Right atrium auricular region (tissue), 2 donors: ENCODE data around the gene MAGEF1. TPM values are rescaled to one million over a fixed set of nuclear protein-coding genes. Genes with fewer than 3 reads are reported as not detected.

Experiments used
- DNase-seq: peaks from one replicate; pipeline ENCODE4 v3.0.0-alpha.2; 2019; ENCODE audit warnings: low spot score
- H3K27ac ChIP-seq, 2 donors: fragments of 200-600 bp; sonication (generic); 1 replicate in 1 of 2; 2 replicates in 1 of 2; pipeline ENCODE4 v1.5.1; 2016 to 2019
- H3K27me3 ChIP-seq, 2 donors: fragments of 200-600 bp; sonication (generic); one replicate each; pipeline versions ENCODE4 v1.5.1 to v1.6.0; 2017 to 2019
- H3K36me3 ChIP-seq: fragments of 200-600 bp; sonication (generic); one replicate; pipeline ENCODE4 v1.5.1; 2016
- H3K4me1 ChIP-seq, 2 donors: fragments of 200-600 bp; sonication (generic); one replicate each; pipeline versions ENCODE4 v1.5.1 to v1.6.0; 2017 to 2019
- H3K4me3 ChIP-seq, 2 donors: fragments of 200-600 bp; sonication (generic); 1 replicate in 1 of 2; 2 replicates in 1 of 2; pipeline ENCODE4 v1.5.1; 2017 to 2019; ENCODE audit warnings: mild to moderate bottlenecking in 1 of 2, moderate library complexity in 1 of 2
- H3K9me3 ChIP-seq, 2 donors: fragments of 200-600 bp; sonication (generic); one replicate each; pipeline ENCODE4 v1.5.1; 2019
- total RNA-seq, 2 donors: library from RNA; depleted of rRNA; stranded (reverse); fragments of >200 nt; gene quantifications; one replicate each; pipeline ENCODE4 v1.1.0, GENCODE V29; 2016
- TF ChIP-seq, protein P1 (sequence below), 2 donors: fragments of 200-600 bp; sonication (generic); IDR thresholded peaks; one replicate each; pipeline ENCODE4 v1.5.1; 2019; ENCODE audit warnings: antibody characterized with exemption in 2 of 2

Gene MAGEF1
- total RNA-seq, 2 donors from 2014 or later = 26.9 to 32.2 TPM

DNA sequence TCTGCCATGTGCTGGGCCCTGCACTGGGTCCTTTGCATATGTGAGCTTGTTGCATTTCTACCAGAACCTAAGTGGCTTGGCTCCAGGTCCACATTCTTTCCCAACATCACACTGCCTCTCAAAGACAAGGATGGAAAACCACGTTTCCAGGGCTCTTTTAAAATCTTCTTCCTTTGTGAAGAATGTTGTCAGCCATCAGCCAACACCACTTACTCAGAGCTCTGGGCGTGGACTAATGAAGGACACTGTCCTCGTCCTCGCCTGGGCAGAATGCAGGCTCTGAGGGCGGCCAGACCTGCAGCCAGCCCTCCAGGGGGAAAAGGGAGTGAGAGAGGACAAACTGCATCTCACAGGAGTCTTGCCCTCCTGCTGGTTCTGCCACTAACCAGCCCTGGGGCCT lies 49.7 kb downstream of the MAGEF1 start:
- Histone ChIP-seq H3K27ac (no peak overlapping the region), H3K4me1 (peaks cover 0 to 24% of the 10 kb centered on the region in 2 donors), H3K4me3 (no peak overlapping the region), H3K9me3 (no peaks in the 10 kb centered on the region), H3K27me3 (no peaks in the 10 kb centered on the region), H3K36me3 (no peaks in the 10 kb centered on the region)
- TF ChIP-seq, protein P1, sequence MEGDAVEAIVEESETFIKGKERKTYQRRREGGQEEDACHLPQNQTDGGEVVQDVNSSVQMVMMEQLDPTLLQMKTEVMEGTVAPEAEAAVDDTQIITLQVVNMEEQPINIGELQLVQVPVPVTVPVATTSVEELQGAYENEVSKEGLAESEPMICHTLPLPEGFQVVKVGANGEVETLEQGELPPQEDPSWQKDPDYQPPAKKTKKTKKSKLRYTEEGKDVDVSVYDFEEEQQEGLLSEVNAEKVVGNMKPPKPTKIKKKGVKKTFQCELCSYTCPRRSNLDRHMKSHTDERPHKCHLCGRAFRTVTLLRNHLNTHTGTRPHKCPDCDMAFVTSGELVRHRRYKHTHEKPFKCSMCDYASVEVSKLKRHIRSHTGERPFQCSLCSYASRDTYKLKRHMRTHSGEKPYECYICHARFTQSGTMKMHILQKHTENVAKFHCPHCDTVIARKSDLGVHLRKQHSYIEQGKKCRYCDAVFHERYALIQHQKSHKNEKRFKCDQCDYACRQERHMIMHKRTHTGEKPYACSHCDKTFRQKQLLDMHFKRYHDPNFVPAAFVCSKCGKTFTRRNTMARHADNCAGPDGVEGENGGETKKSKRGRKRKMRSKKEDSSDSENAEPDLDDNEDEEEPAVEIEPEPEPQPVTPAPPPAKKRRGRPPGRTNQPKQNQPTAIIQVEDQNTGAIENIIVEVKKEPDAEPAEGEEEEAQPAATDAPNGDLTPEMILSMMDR (IDR thresholded peaks at IDR 0.05) = no peak
- no peak for DNase-seq

GRCh38 chr3:184660931-184661330 lies 50.9 kb downstream of the MAGEF1 start:
- Histone ChIP-seq H3K27ac (no peak overlapping the region), H3K36me3 (no peaks in the 10 kb centered on the region), H3K4me3 (no peak overlapping the region), H3K27me3 (no peaks in the 10 kb centered on the region), H3K9me3 (no peaks in the 10 kb centered on the region), H3K4me1 (peaks cover 0 to 32% of the 10 kb centered on the region in 2 donors)
- TF ChIP-seq, protein P1 (IDR thresholded peaks at IDR 0.05) = no peak
- no peak for DNase-seq

Other genes starting within 250 kb of the MAGEF1 start
- gene EPHB3, start 150.3 kb downstream of the MAGEF1 start, total RNA-seq = 1 to 10 TPM; 2.1 to 5.1 TPM
- gene VPS8, start 100.1 kb upstream of the MAGEF1 start, total RNA-seq = 10 to 100 TPM; 22.7 to 23.0 TPM